HG03439 (cell line): Measurements from ENCODE around the gene PLCG2.
A peak's percentile ranks its signal among the peaks of the same experiment; 100 is the strongest.
"Not testable (repeated sequence)": the region's sequence is repeated elsewhere in the genome, so short reads cannot be mapped to it uniquely, and the experiment has no call there.

Experiments
- ATAC-seq: cut with Tn5 transposase; IDR thresholded peaks from one replicate; pipeline ENCODE4 v1.9.1; 2021; ENCODE audit warnings: mild to moderate bottlenecking, moderate library complexity; ENCODE audit not compliant: unreplicated experiment

Gene PLCG2

GRCh38 chr16:81873206-81873605, 94.1 kb downstream of the PLCG2 start:
- ATAC-seq, result no peak

- peak; percentile 69 for ATAC-seq
Measured at GRCh38 chr16:81873843-81874752, 95.0 kb downstream of the PLCG2 start.

GRCh38 chr16:81875461-81875860, 96.4 kb downstream of the PLCG2 start:
- no peak for ATAC-seq

GRCh38 chr16:81876273-81876900, 97.3 kb downstream of the PLCG2 start:
- no peak for ATAC-seq

- ATAC-seq, result not testable (repeated sequence)
Measured at GRCh38 chr16:81877490-81877889, 98.4 kb downstream of the PLCG2 start.

- no peak for ATAC-seq
Measured at GRCh38 chr16:81878529-81878928, 99.4 kb downstream of the PLCG2 start.

- no peak for ATAC-seq
Measured at GRCh38 chr16:81879625-81880024, 100.5 kb downstream of the PLCG2 start.

GRCh38 chr16:81880816-81881215, 101.7 kb downstream of the PLCG2 start:
- no peak for ATAC-seq

GRCh38 chr16:81881228-81881627, 102.1 kb downstream of the PLCG2 start:
- no peak for ATAC-seq

- no peak for ATAC-seq
Measured at GRCh38 chr16:81882559-81882958, 103.5 kb downstream of the PLCG2 start.

GRCh38 chr16:81883235-81883634, 104.1 kb downstream of the PLCG2 start:
- ATAC-seq, result no peak

GRCh38 chr16:81885976-81886586, 107.0 kb downstream of the PLCG2 start:
- ATAC-seq, result no peak

GRCh38 chr16:81888520-81889394, 109.7 kb downstream of the PLCG2 start:
- no peak for ATAC-seq

GRCh38 chr16:81891736-81892364, 112.8 kb downstream of the PLCG2 start:
- no peak for ATAC-seq

GRCh38 chr16:81894592-81894991, 115.5 kb downstream of the PLCG2 start:
- ATAC-seq, result no peak

- ATAC-seq, result no peak
Measured at GRCh38 chr16:81896902-81897301, 117.8 kb downstream of the PLCG2 start.

- ATAC-seq, result no peak
Measured at GRCh38 chr16:81899601-81900000, 120.5 kb downstream of the PLCG2 start.

GRCh38 chr16:81900014-81900413, 120.9 kb downstream of the PLCG2 start:
- no peak for ATAC-seq

GRCh38 chr16:81900456-81900855, 121.4 kb downstream of the PLCG2 start:
- no peak for ATAC-seq

- ATAC-seq, result no peak
Measured at GRCh38 chr16:81901484-81901883, 122.4 kb downstream of the PLCG2 start.
